ENCODE results near the gene TM2D1. TPM values are rescaled to one million over a fixed set of nuclear protein-coding genes. Genes with fewer than 3 reads are reported as not detected.

Gene TM2D1
- total and polyA plus RNA-seq, 9 of the 15 experiments (the other 6 are each of a cell fraction or from before 2014, with no cell fraction given) = 24.5 to 65.2 (median 47.7) TPM

DNA sequence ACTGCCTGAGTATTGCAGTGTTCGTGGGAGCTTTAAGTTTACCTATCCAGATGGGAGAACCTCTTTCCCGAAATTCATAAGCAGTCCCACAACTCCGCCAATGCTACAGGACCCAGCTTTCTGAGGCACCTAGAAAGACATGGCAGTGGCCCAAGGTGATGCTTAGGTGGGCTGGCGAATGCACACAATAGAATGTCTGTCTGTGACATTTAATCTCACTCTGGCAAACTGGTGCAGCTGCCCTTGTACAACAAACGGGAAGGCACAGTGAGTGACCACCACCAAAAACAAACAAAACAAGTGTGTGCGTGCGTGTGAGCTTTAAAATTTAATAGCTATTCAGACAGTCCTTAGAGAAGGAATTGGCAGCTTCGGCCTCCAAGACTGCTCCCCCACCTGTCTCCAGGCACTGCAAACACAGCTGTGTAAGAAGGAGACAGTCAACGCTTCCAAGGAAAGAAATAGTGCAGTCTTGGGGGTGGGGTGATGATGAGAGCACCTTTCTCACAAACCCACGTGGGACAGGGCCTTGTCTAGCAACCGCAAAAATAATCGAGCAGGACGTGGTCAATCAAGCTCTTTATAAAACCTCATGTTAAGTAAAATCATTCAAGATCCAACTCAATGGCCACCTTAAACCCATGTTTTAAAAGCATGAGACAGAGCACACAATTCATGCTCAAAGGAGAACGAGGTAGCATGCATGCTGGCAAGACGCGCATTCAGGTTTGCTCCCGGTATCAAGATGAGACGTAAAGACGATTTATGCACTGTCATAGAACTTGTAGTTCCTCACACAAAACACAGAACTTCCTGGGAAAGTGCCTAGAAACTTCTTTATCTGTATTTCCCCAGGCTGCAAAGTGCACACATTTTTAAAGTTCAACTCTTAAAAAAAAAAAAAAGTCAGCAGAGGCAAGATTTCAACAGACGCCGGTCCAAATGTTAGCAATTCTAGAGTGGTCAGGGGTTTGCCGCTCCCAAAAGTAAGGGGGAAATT lies 84.1 kb downstream of the TM2D1 start (continued):
- TF ChIP-seq GABPA (tag; conservative IDR thresholded peaks at IDR 0.05; ENCODE audit: low read depth) (peak; percentile 32; the same call in 1 of the 2 replicates), C11orf30 (IDR thresholded peaks at IDR 0.05; ENCODE audit: low read depth) (peak; percentile 31; the same call in 1 of the 2 replicates), NFXL1 (CRISPR knock-in tag; IDR thresholded peaks at IDR 0.05) (no peak), EGR1 (conservative IDR thresholded peaks at IDR 0.05) (no peak), TAF15 (IDR thresholded peaks at IDR 0.05; ENCODE audit: low read depth, low read length) (no peak), BCL6 (CRISPR knock-in tag; IDR thresholded peaks at IDR 0.05) (no peak), MTA1 (IDR thresholded peaks at IDR 0.05; ENCODE audit: borderline replicate concordance) (no peak), ZNF316 (IDR thresholded peaks at IDR 0.05) (peak; percentile 30; the same call in 1 of the 2 replicates), SMAD4 (CRISPR knock-in tag; conservative IDR thresholded peaks at IDR 0.05) (no peak), MTA2 (IDR thresholded peaks at IDR 0.05; ENCODE audit: low read depth) (0 out of 2 replicates have a peak, but pooled peaks have one; percentile 14), SMAD2 (IDR thresholded peaks at IDR 0.05; ENCODE audit: low read depth, low read length) (no peak), MEIS2 (IDR thresholded peaks at IDR 0.05; ENCODE audit: partially characterized antibody) (peak; percentile 86), SMARCE1 (IDR thresholded peaks at IDR 0.05) (peak; percentile 49; the same call in 1 of the 2 replicates)
- TF ChIP-seq, protein P1, sequence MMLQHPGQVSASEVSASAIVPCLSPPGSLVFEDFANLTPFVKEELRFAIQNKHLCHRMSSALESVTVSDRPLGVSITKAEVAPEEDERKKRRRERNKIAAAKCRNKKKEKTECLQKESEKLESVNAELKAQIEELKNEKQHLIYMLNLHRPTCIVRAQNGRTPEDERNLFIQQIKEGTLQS (IDR thresholded peaks at IDR 0.05) = no peak
- TF ChIP-seq, protein P1 (CRISPR knock-in tag; conservative IDR thresholded peaks at IDR 0.05) = no peak
- TF ChIP-seq, protein P2, sequence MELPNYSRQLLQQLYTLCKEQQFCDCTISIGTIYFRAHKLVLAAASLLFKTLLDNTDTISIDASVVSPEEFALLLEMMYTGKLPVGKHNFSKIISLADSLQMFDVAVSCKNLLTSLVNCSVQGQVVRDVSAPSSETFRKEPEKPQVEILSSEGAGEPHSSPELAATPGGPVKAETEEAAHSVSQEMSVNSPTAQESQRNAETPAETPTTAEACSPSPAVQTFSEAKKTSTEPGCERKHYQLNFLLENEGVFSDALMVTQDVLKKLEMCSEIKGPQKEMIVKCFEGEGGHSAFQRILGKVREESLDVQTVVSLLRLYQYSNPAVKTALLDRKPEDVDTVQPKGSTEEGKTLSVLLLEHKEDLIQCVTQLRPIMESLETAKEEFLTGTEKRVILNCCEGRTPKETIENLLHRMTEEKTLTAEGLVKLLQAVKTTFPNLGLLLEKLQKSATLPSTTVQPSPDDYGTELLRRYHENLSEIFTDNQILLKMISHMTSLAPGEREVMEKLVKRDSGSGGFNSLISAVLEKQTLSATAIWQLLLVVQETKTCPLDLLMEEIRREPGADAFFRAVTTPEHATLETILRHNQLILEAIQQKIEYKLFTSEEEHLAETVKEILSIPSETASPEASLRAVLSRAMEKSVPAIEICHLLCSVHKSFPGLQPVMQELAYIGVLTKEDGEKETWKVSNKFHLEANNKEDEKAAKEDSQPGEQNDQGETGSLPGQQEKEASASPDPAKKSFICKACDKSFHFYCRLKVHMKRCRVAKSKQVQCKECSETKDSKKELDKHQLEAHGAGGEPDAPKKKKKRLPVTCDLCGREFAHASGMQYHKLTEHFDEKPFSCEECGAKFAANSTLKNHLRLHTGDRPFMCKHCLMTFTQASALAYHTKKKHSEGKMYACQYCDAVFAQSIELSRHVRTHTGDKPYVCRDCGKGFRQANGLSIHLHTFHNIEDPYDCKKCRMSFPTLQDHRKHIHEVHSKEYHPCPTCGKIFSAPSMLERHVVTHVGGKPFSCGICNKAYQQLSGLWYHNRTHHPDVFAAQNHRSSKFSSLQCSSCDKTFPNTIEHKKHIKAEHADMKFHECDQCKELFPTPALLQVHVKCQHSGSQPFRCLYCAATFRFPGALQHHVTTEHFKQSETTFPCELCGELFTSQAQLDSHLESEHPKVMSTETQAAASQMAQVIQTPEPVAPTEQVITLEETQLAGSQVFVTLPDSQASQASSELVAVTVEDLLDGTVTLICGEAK (IDR thresholded peaks at IDR 0.05) = peak; percentile 74
- TF ChIP-seq, protein P2 (CRISPR knock-in tag; IDR thresholded peaks at IDR 0.05) = no peak
- TF ChIP-seq, protein P3, sequence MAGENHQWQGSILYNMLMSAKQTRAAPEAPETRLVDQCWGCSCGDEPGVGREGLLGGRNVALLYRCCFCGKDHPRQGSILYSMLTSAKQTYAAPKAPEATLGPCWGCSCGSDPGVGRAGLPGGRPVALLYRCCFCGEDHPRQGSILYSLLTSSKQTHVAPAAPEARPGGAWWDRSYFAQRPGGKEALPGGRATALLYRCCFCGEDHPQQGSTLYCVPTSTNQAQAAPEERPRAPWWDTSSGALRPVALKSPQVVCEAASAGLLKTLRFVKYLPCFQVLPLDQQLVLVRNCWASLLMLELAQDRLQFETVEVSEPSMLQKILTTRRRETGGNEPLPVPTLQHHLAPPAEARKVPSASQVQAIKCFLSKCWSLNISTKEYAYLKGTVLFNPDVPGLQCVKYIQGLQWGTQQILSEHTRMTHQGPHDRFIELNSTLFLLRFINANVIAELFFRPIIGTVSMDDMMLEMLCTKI (IDR thresholded peaks at IDR 0.05; ENCODE audit: partially characterized antibody) = no peak

Measured in K562 (cell line).